HepG2 (cell line): ENCODE results near the gene SPRED2. TPM values are rescaled to one million over a fixed set of nuclear protein-coding genes. Genes with fewer than 3 reads are reported as not detected.

Experiments
- ATAC-seq: fragments of 200-7000 bp; cut with Tn5 transposase; 3 replicates; pipeline ENCODE4 v1.9.1; 2020; ENCODE audit warnings: mild to moderate bottlenecking, moderate library complexity
- BruUV-seq: library from RNA; stranded (reverse); fragments of 400-500 nt; replicated peaks from 2 replicates; lab custom pipeline; 2021; lab: Mats Ljungman, UMichigan
- CTCF ChIA-PET: fragments of 300-600 bp; formaldehyde crosslinking; extraction: SDS; loops from one replicate; lab custom pipeline; 2021; ENCODE audit warnings: low total read pairs, inconsistent platforms, low intra/inter-chr PET ratio; lab: Yijun Ruan, JAX
- POLR2A ChIA-PET: fragments of 350-600 bp; sonication (Branson Sonifier 250); formaldehyde crosslinking; loops from one replicate; lab custom pipeline; 2020; ENCODE audit warnings: antibody characterized with exemption, inconsistent platforms; lab: Yijun Ruan, JAX
- DNase-seq: peaks from one replicate; pipeline ENCODE4 v3.0.0-alpha.2; 2015; ENCODE audit warnings: low spot score
- FAIRE-seq: peaks from 3 replicates; lab custom pipeline; 2011; peaks lifted over from hg19 to GRCh38; lab: Jason Lieb, UNC
- H2AFZ ChIP-seq: one replicate; pipeline ENCODE4 v1.6.1; 2011; ENCODE audit warnings: low read length, inconsistent platforms
- H3K27ac ChIP-seq: fragments of 300-600 bp; 3 replicates; pipeline ENCODE4 v1.8.0; 2011; ENCODE audit warnings: mixed run types, mild to moderate bottlenecking, mixed read lengths, low read length, inconsistent platforms; ENCODE audit not compliant: insufficient read depth; ENCODE audit errors: extremely low read length
- H3K27me3 ChIP-seq, 2 experiments: fragments of 200-600 bp in 1 of 2; 2 replicates in 1 of 2; 3 replicates in 1 of 2; pipeline versions ENCODE4 v1.6.0 to v1.8.0; 2011; ENCODE audit warnings: low read length in 2 of 2, mild to moderate bottlenecking in 2 of 2, moderate library complexity in 2 of 2, inconsistent platforms in 1 of 2; ENCODE audit not compliant: insufficient read depth in 2 of 2, control insufficient read depth in 1 of 2
- H3K36me3 ChIP-seq, 2 experiments: fragments of 200-600 bp in 1 of 2; replicated peaks in 1 of 2; 2 replicates in 1 of 2; 3 replicates in 1 of 2; pipeline versions ENCODE4 v1.5.1 to v1.8.0; 2011; ENCODE audit warnings: low read length in 2 of 2, inconsistent platforms in 1 of 2; ENCODE audit not compliant: insufficient read depth in 2 of 2, control insufficient read depth in 1 of 2
- H3K4me1 ChIP-seq: 2 replicates; pipeline ENCODE4 v1.5.1; 2012; ENCODE audit warnings: low read length, inconsistent platforms; ENCODE audit not compliant: insufficient read depth
- H3K4me2 ChIP-seq: 2 replicates; pipeline ENCODE4 v1.6.0; 2011; ENCODE audit warnings: low read depth, low read length, inconsistent platforms
- H3K4me3 ChIP-seq, 3 experiments: fragments of 200-600 bp in 1 of 3; sonication (generic), shearing (Covaris generic) in 1 of 3; replicated peaks in 1 of 3; 2 replicates each; pipeline ENCODE4 v1.5.1; 2011 to 2016; ENCODE audit warnings: low read length in 3 of 3, inconsistent platforms in 2 of 3, low read depth in 2 of 3, mild to moderate bottlenecking in 2 of 3, control low read depth in 1 of 3, mixed read lengths in 1 of 3; ENCODE audit not compliant: insufficient read depth in 1 of 3
- H3K79me2 ChIP-seq: one replicate; pipeline ENCODE4 v1.6.1; 2011; ENCODE audit warnings: low read length, inconsistent platforms; ENCODE audit not compliant: insufficient read depth
- H3K9ac ChIP-seq: 2 replicates; pipeline ENCODE4 v1.6.0; 2011; ENCODE audit warnings: mild to moderate bottlenecking, low read depth, low read length, inconsistent platforms; ENCODE audit not compliant: insufficient read depth
- H3K9me3 ChIP-seq: 2 replicates; pipeline ENCODE4 v1.5.1; 2012; ENCODE audit warnings: mild to moderate bottlenecking, low read length
- H4K20me1 ChIP-seq: 2 replicates; pipeline ENCODE4 v1.6.0; 2011; ENCODE audit warnings: inconsistent platforms, mild to moderate bottlenecking, low read length, moderate library complexity; ENCODE audit not compliant: insufficient read depth
- GLI4 ChIP-seq: sonication (generic); formaldehyde crosslinking; IDR thresholded peaks from 2 replicates; pipeline ENCODE4 v1.5.1; 2020; ENCODE audit warnings: missing genetic modification reagents, mild to moderate bottlenecking, moderate library complexity, borderline replicate concordance
- HDAC1 ChIP-seq: sonication (generic); formaldehyde crosslinking; IDR thresholded peaks from 2 replicates; pipeline ENCODE4 v1.5.1; 2020; ENCODE audit warnings: mild to moderate bottlenecking, missing genetic modification reagents
- HNF1A ChIP-seq, 2 experiments: sonication (generic) in 1 of 2; formaldehyde crosslinking in 1 of 2; IDR thresholded peaks; 2 replicates each; pipeline versions ENCODE4 v1.4.0 to v1.6.1; 2016 to 2020; ENCODE audit warnings: borderline replicate concordance in 1 of 2, low read depth in 1 of 2, mild to moderate bottlenecking in 1 of 2, missing genetic modification reagents in 1 of 2
- NCOA2 ChIP-seq: sonication (generic); formaldehyde crosslinking; IDR thresholded peaks from 2 replicates; pipeline ENCODE4 v1.8.0; 2022; ENCODE audit warnings: inconsistent platforms
- NCOA5 ChIP-seq: sonication (generic); formaldehyde crosslinking; IDR thresholded peaks from 2 replicates; pipeline ENCODE4 v1.4.0; 2020; ENCODE audit warnings: missing genetic modification reagents
- NFKB2 ChIP-seq: sonication (generic); formaldehyde crosslinking; IDR thresholded peaks from 2 replicates; pipeline ENCODE4 v1.4.0; 2020; ENCODE audit warnings: missing genetic modification reagents, borderline replicate concordance
- NFYB ChIP-seq: sonication (generic); formaldehyde crosslinking; IDR thresholded peaks from 2 replicates; pipeline ENCODE4 v1.4.0; 2020; ENCODE audit warnings: missing genetic modification reagents
- PHF8 ChIP-seq: sonication (generic); formaldehyde crosslinking; IDR thresholded peaks from 2 replicates; pipeline ENCODE4 v1.5.0; 2020; ENCODE audit warnings: missing genetic modification reagents
- POGK ChIP-seq: sonication (generic); formaldehyde crosslinking; conservative IDR thresholded peaks from 2 replicates; pipeline ENCODE4 v1.8.0; 2022; ENCODE audit warnings: mild to moderate bottlenecking, moderate library complexity, missing genetic modification reagents
- RXRB ChIP-seq: IDR thresholded peaks from 2 replicates; pipeline ENCODE4 v1.6.1; 2016; ENCODE audit warnings: borderline replicate concordance, missing genetic modification reagents, missing compliant biosample characterization
- ZFP37 ChIP-seq: sonication (generic); formaldehyde crosslinking; IDR thresholded peaks from 2 replicates; pipeline ENCODE4 v1.4.0; 2020; ENCODE audit warnings: missing genetic modification reagents, borderline replicate concordance
- ZNF18 ChIP-seq: sonication (generic); formaldehyde crosslinking; IDR thresholded peaks from 2 replicates; pipeline ENCODE4 v1.8.0; 2022; ENCODE audit warnings: mild to moderate bottlenecking, missing genetic modification reagents; ENCODE audit not compliant: insufficient replicate concordance
- ZNF33A ChIP-seq: sonication (generic); formaldehyde crosslinking; IDR thresholded peaks from 2 replicates; pipeline ENCODE4 v1.5.1; 2020; ENCODE audit warnings: missing genetic modification reagents, mild to moderate bottlenecking, moderate library complexity, borderline replicate concordance
- ZNF432 ChIP-seq: sonication (generic); formaldehyde crosslinking; IDR thresholded peaks from 2 replicates; pipeline ENCODE4 v1.5.0; 2020; ENCODE audit warnings: missing genetic modification reagents, mild to moderate bottlenecking, borderline replicate concordance
- ZNF543 ChIP-seq: sonication (generic); formaldehyde crosslinking; IDR thresholded peaks from 2 replicates; pipeline ENCODE4 v1.4.0; 2020; ENCODE audit warnings: mild to moderate bottlenecking, missing genetic modification reagents
- ZNF569 ChIP-seq: sonication (generic); formaldehyde crosslinking; IDR thresholded peaks from 2 replicates; pipeline ENCODE4 v1.5.0; 2020; ENCODE audit warnings: mild to moderate bottlenecking, missing genetic modification reagents, moderate library complexity, borderline replicate concordance
- ZNF709 ChIP-seq: sonication (generic); formaldehyde crosslinking; IDR thresholded peaks from 2 replicates; pipeline ENCODE4 v1.5.0; 2020; ENCODE audit warnings: mild to moderate bottlenecking, missing genetic modification reagents
- WGBS: methylation state at CpG from one replicate; pipeline ENCODE4 v1.1.6; 2017; ENCODE audit warnings: low lambda C conversion rate; 5-methylcytosine and 5-hydroxymethylcytosine counted together
- in situ Hi-C: cut with HindIII; loops from 2 replicates; pipeline ENCODE4 v1.10.0; 2017; ENCODE audit warnings: low pct_unique_long_range_greater_than_20kb; ENCODE audit not compliant: extremely low pct_ligation_motif_present
- intact Hi-C: fragments of 100-400 bp; cut with micrococcal nuclease; formaldehyde crosslinking; loops from one replicate; pipeline ENCODE4 v1.10.0; 2022; ENCODE audit not compliant: unreplicated experiment
- polyA plus RNA-seq, 8 experiments: library from polyadenylated mRNA; depleted of rRNA in 3 of 8; stranded (reverse) in 7 of 8; unstranded in 1 of 8; fragments of >200 nt; fragmentation: Illumina TruSeq in 4 of 8; extraction: Trizol in 4 of 8; gene quantifications; 2 replicates each; pipeline versions ENCODE4 v1.2.1 to v1.2.3, GENCODE V29; 2011 to 2016; ENCODE audit warnings: low read depth in 4 of 8, missing spikeins in 1 of 8, mixed read lengths in 1 of 8; ENCODE audit not compliant: insufficient read depth in 1 of 8
- total RNA-seq, 5 experiments: library from RNA; depleted of rRNA; stranded (reverse); fragments of >200 nt; fragmentation: Illumina TruSeq; extraction: Trizol; gene quantifications; 2 replicates each; pipeline ENCODE4 v1.2.3, GENCODE V29; 2016; ENCODE audit warnings: low read depth in 1 of 5

Gene SPRED2
- total and polyA plus RNA-seq, 2 of the 13 experiments (the other 11 are each of a cell fraction or from before 2014, with no cell fraction given): 13.0 to 37.0 TPM

GRCh38 chr2:65379721-65380171, 52.7 kb downstream of the SPRED2 start:
- BruUV-seq: no TSS peak
- DNase-seq (peak; percentile 80), ATAC-seq (peak; percentile 45), FAIRE-seq (peak; percentile 68)
- Histone ChIP-seq H4K20me1 (peaks cover 41% of the 10 kb centered on the region; the same call in 1 of the 2 replicates), H3K9ac (no peak overlapping the region), H3K27me3 (no peaks in the 10 kb centered on the region), H3K4me1 (peaks cover 95% of the 10 kb centered on the region), H3K27ac (peak overlapping the region; percentile 43), H3K4me3 (no peak overlapping the region), H3K9me3 (no peaks in the 10 kb centered on the region), H3K4me2 (peak overlapping the region; percentile 51), H2AFZ (no peak overlapping the region), H3K79me2 (peaks cover 95% of the 10 kb centered on the region), H3K36me3 (peaks cover 4 to 34% of the 10 kb centered on the region in 2 experiments)
- in situ Hi-C loops: loop anchor here (5.0 kb wide), 1 partner anchor 53 kb away; the partner anchor contains the start of gene SPRED2
- ChIA-PET POLR2A (interaction anchor here (0.6 to 3.6 kb wide), 6 partner anchors 9 to 56 kb away, joined by 3 to 14 read pairs (median 9); partner anchors contain the start of gene SPRED2), CTCF (no interaction called here)
- intact Hi-C loops: no loop called here
- 56% methylated on average over 3 of the region's 3 CpGs for WGBS
- TF ChIP-seq PHF8 (CRISPR knock-in tag) (no peak), ZNF18 (CRISPR knock-in tag) (no peak), ZNF33A (no peak), HNF1A (IDR thresholded peaks at IDR 0.05; ENCODE audit: low read depth) (no peak), HNF1A (CRISPR knock-in tag; IDR thresholded peaks at IDR 0.05; ENCODE audit: borderline replicate concordance) (no peak), ZNF569 (CRISPR knock-in tag) (no peak), POGK (CRISPR knock-in tag) (no peak), NFYB (no peak), HDAC1 (CRISPR knock-in tag) (0 out of 2 replicates have a peak, but pooled peaks have one; percentile 35), ZFP37 (CRISPR knock-in tag) (no peak), ZNF432 (CRISPR knock-in tag) (no peak), ZNF543 (CRISPR knock-in tag) (no peak), NCOA5 (CRISPR knock-in tag) (no peak), GLI4 (CRISPR knock-in tag) (no peak), ZNF709 (CRISPR knock-in tag) (no peak), NFKB2 (CRISPR knock-in tag) (no peak), NCOA2 (CRISPR knock-in tag) (0 out of 2 replicates have a peak, but pooled peaks have one; percentile 45), RXRB (CRISPR knock-in tag) (peak; percentile 87)
